ENCODE data around the gene CSTB.
"Not testable (repeated sequence)": the region's sequence is repeated elsewhere in the genome, so short reads cannot be mapped to it uniquely, and the experiment has no call there.

The CSTB gene

GRCh38 chr21:43775795-43776430 is at the start of gene CSTB:
CSTB (minus strand) TSS chr21:43776308; CDS start chr21:43776269, 39 bp downstream.
- peak; percentile 71 for DNase-seq
- in situ Hi-C loops (cut with MboI; ENCODE audit: low pct_unique_long_range_greater_than_20kb, low sequenced_read_pairs), result no loop called here

- in situ Hi-C loops (cut with MboI; ENCODE audit: low pct_unique_long_range_greater_than_20kb, low sequenced_read_pairs), result no loop called here
- DNase-seq, result no peak
Observed at GRCh38 chr21:43825242-43825935, 49.3 kb upstream of the CSTB start.

- in situ Hi-C loops (cut with MboI; ENCODE audit: low pct_unique_long_range_greater_than_20kb, low sequenced_read_pairs), result loop anchor here (25.0 kb wide), 2 partner anchors 113 to 513 kb away; partner anchors contain the start of gene CFAP410
- DNase-seq, result no peak
Observed at GRCh38 chr21:43824333-43825241, 48.5 kb upstream of the CSTB start.

- not testable (repeated sequence) for DNase-seq
- in situ Hi-C loops (cut with MboI; ENCODE audit: low pct_unique_long_range_greater_than_20kb, low sequenced_read_pairs), result loop anchor here (25.0 kb wide), 2 partner anchors 115 to 515 kb away; partner anchors contain the start of gene CFAP410
Observed at GRCh38 chr21:43822741-43823140, 46.6 kb upstream of the CSTB start.

GRCh38 chr21:43822166-43822565 is 46.1 kb upstream of the CSTB start:
- in situ Hi-C loops (cut with MboI; ENCODE audit: low pct_unique_long_range_greater_than_20kb, low sequenced_read_pairs), result loop anchor here (25.0 kb wide), 2 partner anchors 115 to 515 kb away; partner anchors contain the start of gene CFAP410
- DNase-seq, result not testable (repeated sequence)

- DNase-seq, result no peak
- in situ Hi-C loops (cut with MboI; ENCODE audit: low pct_unique_long_range_greater_than_20kb, low sequenced_read_pairs), result loop anchor here (25.0 kb wide), 2 partner anchors 117 to 517 kb away; partner anchors contain the start of gene CFAP410
Observed at GRCh38 chr21:43820466-43820865, 44.4 kb upstream of the CSTB start.

GRCh38 chr21:43819511-43820405 is 43.6 kb upstream of the CSTB start:
- in situ Hi-C loops (cut with MboI; ENCODE audit: low pct_unique_long_range_greater_than_20kb, low sequenced_read_pairs), result loop anchor here (25.0 kb wide), 2 partner anchors 118 to 518 kb away; partner anchors contain the start of gene CFAP410
- no peak for DNase-seq

GRCh38 chr21:43818685-43819084 is 42.6 kb upstream of the CSTB start:
- peak; percentile 90 for DNase-seq
- in situ Hi-C loops (cut with MboI; ENCODE audit: low pct_unique_long_range_greater_than_20kb, low sequenced_read_pairs), result loop anchor here (25.0 kb wide), 2 partner anchors 119 to 519 kb away; partner anchors contain the start of gene CFAP410

GRCh38 chr21:43817157-43818086 is 41.3 kb upstream of the CSTB start:
- DNase-seq, result no peak
- in situ Hi-C loops (cut with MboI; ENCODE audit: low pct_unique_long_range_greater_than_20kb, low sequenced_read_pairs), result loop anchor here (25.0 kb wide), 2 partner anchors 120 to 520 kb away; partner anchors contain the start of gene CFAP410

GRCh38 chr21:43816611-43817071 is 40.5 kb upstream of the CSTB start:
- DNase-seq, result no peak

GRCh38 chr21:43815991-43816390 is 39.9 kb upstream of the CSTB start:
- in situ Hi-C loops (cut with MboI; ENCODE audit: low pct_unique_long_range_greater_than_20kb, low sequenced_read_pairs), result loop anchor here (25.0 kb wide), 2 partner anchors 121 to 521 kb away; partner anchors contain the start of gene CFAP410
- no peak for DNase-seq

More at GRCh38 chr21:43816611-43817071, 40.5 kb upstream of the CSTB start:
- in situ Hi-C loops (cut with MboI; ENCODE audit: low pct_unique_long_range_greater_than_20kb, low sequenced_read_pairs), result loop anchor here (25.0 kb wide), 2 partner anchors 121 to 521 kb away; partner anchors contain the start of gene CFAP410

GRCh38 chr21:43815107-43815613 is 39.1 kb upstream of the CSTB start:
- in situ Hi-C loops (cut with MboI; ENCODE audit: low pct_unique_long_range_greater_than_20kb, low sequenced_read_pairs), result loop anchor here (25.0 kb wide), 2 partner anchors 122 to 522 kb away; partner anchors contain the start of gene CFAP410
- DNase-seq, result no peak

- in situ Hi-C loops (cut with MboI; ENCODE audit: low pct_unique_long_range_greater_than_20kb, low sequenced_read_pairs), result loop anchor here (25.0 kb wide), 2 partner anchors 123 to 523 kb away; partner anchors contain the start of gene CFAP410
- DNase-seq, result no peak
Observed at GRCh38 chr21:43814215-43815106, 38.4 kb upstream of the CSTB start.

- in situ Hi-C loops (cut with MboI; ENCODE audit: low pct_unique_long_range_greater_than_20kb, low sequenced_read_pairs), result loop anchor here (25.0 kb wide), 2 partner anchors 124 to 524 kb away; partner anchors contain the start of gene CFAP410
- no peak for DNase-seq
Observed at GRCh38 chr21:43813656-43813980, 37.5 kb upstream of the CSTB start.

- in situ Hi-C loops (cut with MboI; ENCODE audit: low pct_unique_long_range_greater_than_20kb, low sequenced_read_pairs), result loop anchor here (25.0 kb wide), 2 partner anchors 124 to 524 kb away; partner anchors contain the start of gene CFAP410
- no peak for DNase-seq
Observed at GRCh38 chr21:43812957-43813655, 37.0 kb upstream of the CSTB start.

Data from KBM-7 (cell line).